BLaER1 treated with 17β-estradiol and CSF1 and Interleukin-3, amounts not matched to agents 10 nM and 100 nM (cell line): ENCODE data around the gene MOCS2.

Experiments used
- H3K27ac ChIP-seq, 11 experiments: shearing (Covaris generic); formaldehyde crosslinking; 2 replicates each; pipeline ENCODE4 v1.8.1; 2022
- H3K27me3 ChIP-seq, 11 experiments: shearing (Covaris generic); formaldehyde crosslinking; 2 replicates each; pipeline ENCODE4 v1.8.1; 2022
- H3K36me3 ChIP-seq, 11 experiments: shearing (Covaris generic); formaldehyde crosslinking; 2 replicates each; pipeline ENCODE4 v1.8.1; 2022
- H3K4me1 ChIP-seq, 10 experiments: shearing (Covaris generic); formaldehyde crosslinking; 2 replicates each; pipeline ENCODE4 v1.8.1; 2022
- H3K4me2 ChIP-seq, 11 experiments: shearing (Covaris generic); formaldehyde crosslinking; 2 replicates each; pipeline ENCODE4 v1.8.1; 2022
- H3K4me3 ChIP-seq, 10 experiments: shearing (Covaris generic); formaldehyde crosslinking; 2 replicates each; pipeline ENCODE4 v1.8.1; 2022
- H3K9ac ChIP-seq, 11 experiments: shearing (Covaris generic); formaldehyde crosslinking; 2 replicates each; pipeline ENCODE4 v1.8.1; 2022
- H3K9me3 ChIP-seq, 11 experiments: shearing (Covaris generic); formaldehyde crosslinking; replicated peaks in 1 of 11; 2 replicates each; pipeline ENCODE4 v1.8.1; 2022
- H4K20me1 ChIP-seq, 11 experiments: shearing (Covaris generic); formaldehyde crosslinking; 2 replicates each; pipeline ENCODE4 v1.8.1; 2022
- Cebpa-rat ChIP-seq, 11 experiments: shearing (Covaris generic); IDR thresholded peaks; 2 replicates each; pipeline ENCODE4 v1.8.1; 2022

MOCS2 gene

DNA sequence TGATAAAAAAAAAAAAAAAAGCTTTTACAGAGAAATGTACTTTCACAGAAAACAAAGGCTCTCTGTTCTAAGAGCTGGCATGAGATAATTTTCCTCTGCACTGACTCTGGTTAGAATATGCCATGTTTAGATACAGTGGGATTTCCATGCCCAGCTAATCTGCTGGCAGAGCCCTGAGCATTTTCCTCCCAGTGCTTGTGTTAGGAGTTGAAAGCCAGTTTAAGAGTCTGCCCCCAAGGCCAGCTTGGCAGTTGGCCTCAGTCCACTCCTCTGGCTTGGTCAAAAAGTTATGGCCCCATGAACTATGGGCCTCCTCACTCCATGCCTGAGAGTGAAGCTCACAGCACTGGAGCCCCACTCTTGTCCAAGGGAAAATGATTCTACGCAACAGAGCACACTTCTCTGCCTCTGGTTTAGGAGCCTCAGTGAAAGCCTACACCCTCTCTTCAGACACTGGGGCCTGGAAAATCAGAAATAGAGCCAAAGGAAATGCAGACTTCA is 21.9 kb downstream of the MOCS2 start:
- no peak overlapping the region for H3K27ac ChIP-seq
- H3K36me3 ChIP-seq = peaks cover 0 to 8% (median 0%) of the 10 kb centered on the region in 11 experiments; a peak in 2 of 22 replicates
- TF ChIP-seq Cebpa-rat (IDR thresholded peaks at IDR 0.05) = no peak
- no peaks in the 10 kb centered on the region for H3K9me3 ChIP-seq
- H3K9ac ChIP-seq = no peak overlapping the region
- H3K27me3 ChIP-seq = no peaks in the 10 kb centered on the region
- no peaks in the 10 kb centered on the region for H4K20me1 ChIP-seq
- H3K4me2 ChIP-seq = no peak overlapping the region
- H3K4me3 ChIP-seq = no peak overlapping the region
- H3K4me1 ChIP-seq = peaks cover 4 to 15% (median 12%) of the 10 kb centered on the region in 10 experiments; a peak in 14 of 20 replicates

GRCh38 chr5:53087171-53087570 is 22.4 kb downstream of the MOCS2 start:
- Histone ChIP-seq H3K27ac (no peak overlapping the region), H3K36me3 (peaks cover 0 to 8% (median 0%) of the 10 kb centered on the region in 11 experiments; a peak in 2 of 22 replicates), H3K4me2 (no peak overlapping the region), H3K4me1 (peaks cover 4 to 15% (median 12%) of the 10 kb centered on the region in 10 experiments; a peak in 14 of 20 replicates), H4K20me1 (no peaks in the 10 kb centered on the region), H3K9me3 (no peaks in the 10 kb centered on the region), H3K27me3 (no peaks in the 10 kb centered on the region), H3K9ac (no peak overlapping the region), H3K4me3 (no peak overlapping the region)
- no peak for TF ChIP-seq Cebpa-rat (IDR thresholded peaks at IDR 0.05)

DNA sequence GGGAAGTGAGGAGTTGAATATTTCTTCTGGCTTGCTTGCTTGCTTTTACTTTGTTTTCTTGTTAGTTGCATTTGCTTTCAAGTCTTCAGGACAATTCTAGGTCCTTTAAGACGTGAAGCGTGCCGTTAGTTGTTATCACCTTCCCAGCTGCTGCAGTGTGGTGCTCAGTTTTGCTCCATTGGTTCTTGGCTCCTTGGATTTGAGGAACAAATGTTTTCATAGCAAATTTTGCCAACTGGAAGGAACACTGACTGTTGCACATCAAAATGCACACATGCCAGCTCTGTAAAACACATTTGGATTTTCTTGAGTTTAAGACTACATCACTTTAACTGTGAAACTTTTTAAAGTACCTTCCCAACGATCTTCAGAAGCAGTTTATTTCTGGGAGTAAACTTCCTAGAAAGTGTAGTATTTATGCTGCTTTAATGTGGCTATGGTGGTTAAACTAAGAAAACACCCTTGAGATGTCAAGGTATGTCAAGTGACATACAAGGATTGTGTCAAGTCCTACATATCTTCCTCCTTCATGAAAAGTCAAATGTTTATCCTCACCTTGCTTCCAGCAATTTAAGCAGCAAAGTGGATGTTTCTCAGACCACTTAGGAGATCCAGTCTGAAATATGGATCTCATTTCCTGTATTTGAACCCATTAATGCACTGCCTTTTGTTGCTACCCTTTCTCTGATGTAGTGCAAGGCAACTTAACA is 24.9 kb downstream of the MOCS2 start:
- Histone ChIP-seq H4K20me1 (no peaks in the 10 kb centered on the region), H3K4me3 (no peak overlapping the region), H3K36me3 (peaks cover 0 to 11% (median 0%) of the 10 kb centered on the region in 11 experiments; a peak in 3 of 22 replicates), H3K27me3 (no peaks in the 10 kb centered on the region), H3K4me2 (no peak overlapping the region), H3K9ac (no peak overlapping the region), H3K9me3 (no peaks in the 10 kb centered on the region), H3K27ac (no peak overlapping the region), H3K4me1 (peaks cover 0 to 9% (median 6%) of the 10 kb centered on the region in 10 experiments; a peak in 14 of 20 replicates)
- TF ChIP-seq Cebpa-rat (IDR thresholded peaks at IDR 0.05) = no peak

DNA sequence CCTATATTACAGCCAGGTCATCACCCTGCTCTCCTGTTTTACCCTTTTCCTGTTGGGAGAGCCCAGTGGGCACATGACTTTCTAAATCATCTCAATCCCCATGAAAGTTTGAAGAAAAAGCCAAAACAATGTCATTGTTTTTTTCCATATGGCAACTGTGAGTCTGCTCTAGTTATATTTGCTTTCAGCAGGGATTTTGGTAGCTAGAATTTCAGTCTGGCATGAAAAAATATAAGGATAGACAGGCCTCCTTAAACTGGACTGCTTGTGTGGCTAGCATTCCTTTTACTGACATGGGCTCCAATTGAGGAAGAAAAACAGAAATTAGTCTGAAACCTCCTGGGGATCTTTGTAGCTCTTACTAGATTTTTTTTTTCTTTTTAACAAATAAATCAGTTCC is 25.6 kb downstream of the MOCS2 start:
- H3K4me3 ChIP-seq = no peak overlapping the region
- no peak for TF ChIP-seq Cebpa-rat (IDR thresholded peaks at IDR 0.05)
- H3K36me3 ChIP-seq = peaks cover 0 to 11% (median 0%) of the 10 kb centered on the region in 11 experiments; a peak in 3 of 22 replicates
- H3K27me3 ChIP-seq = no peaks in the 10 kb centered on the region
- H3K27ac ChIP-seq = no peak overlapping the region
- no peaks in the 10 kb centered on the region for H4K20me1 ChIP-seq
- no peaks in the 10 kb centered on the region for H3K9me3 ChIP-seq
- no peak overlapping the region for H3K9ac ChIP-seq
- no peak overlapping the region for H3K4me2 ChIP-seq
- peaks cover 0 to 5% (median 0%) of the 10 kb centered on the region in 10 experiments; a peak in 1 of 20 replicates for H3K4me1 ChIP-seq

GRCh38 chr5:53080271-53080670 is 29.3 kb downstream of the MOCS2 start:
- no peak overlapping the region for H3K4me2 ChIP-seq
- H3K4me1 ChIP-seq = 0 out of 20 replicates have a peak, but pooled peaks cover 0 to 5% (median 0%) of the 10 kb centered on the region in 10 experiments
- H4K20me1 ChIP-seq = no peaks in the 10 kb centered on the region
- H3K4me3 ChIP-seq = no peak overlapping the region
- peaks cover 0 to 21% (median 0%) of the 10 kb centered on the region in 11 experiments; a peak in 5 of 22 replicates for H3K36me3 ChIP-seq
- no peaks in the 10 kb centered on the region for H3K9me3 ChIP-seq
- H3K9ac ChIP-seq = no peak overlapping the region
- H3K27ac ChIP-seq = no peak overlapping the region
- TF ChIP-seq Cebpa-rat (IDR thresholded peaks at IDR 0.05) = no peak
- no peaks in the 10 kb centered on the region for H3K27me3 ChIP-seq

- TF ChIP-seq Cebpa-rat (IDR thresholded peaks at IDR 0.05) = no peak
- Histone ChIP-seq H3K4me3 (no peak overlapping the region), H3K36me3 (peaks cover 0 to 38% (median 0%) of the 10 kb centered on the region in 11 experiments; a peak in 5 of 22 replicates), H4K20me1 (no peaks in the 10 kb centered on the region), H3K9me3 (no peaks in the 10 kb centered on the region), H3K27ac (no peak overlapping the region), H3K27me3 (no peaks in the 10 kb centered on the region), H3K4me2 (no peak overlapping the region), H3K4me1 (no peaks in the 10 kb centered on the region), H3K9ac (no peak overlapping the region)
Measured at GRCh38 chr5:53076014-53076583, 33.5 kb downstream of the MOCS2 start.

- H3K4me2 ChIP-seq = no peak overlapping the region
- H3K27me3 ChIP-seq = no peaks in the 10 kb centered on the region
- no peaks in the 10 kb centered on the region for H4K20me1 ChIP-seq
- no peak overlapping the region for H3K27ac ChIP-seq
- peaks cover 0 to 34% (median 0%) of the 10 kb centered on the region in 11 experiments; a peak in 5 of 22 replicates for H3K36me3 ChIP-seq
- H3K4me3 ChIP-seq = no peak overlapping the region
- H3K9me3 ChIP-seq = no peaks in the 10 kb centered on the region
- no peaks in the 10 kb centered on the region for H3K4me1 ChIP-seq
- H3K9ac ChIP-seq = no peak overlapping the region
- TF ChIP-seq Cebpa-rat (IDR thresholded peaks at IDR 0.05) = no peak
Measured at GRCh38 chr5:53073348-53073747, 36.2 kb downstream of the MOCS2 start.

GRCh38 chr5:53071738-53072137 is 37.8 kb downstream of the MOCS2 start:
- no peak for TF ChIP-seq Cebpa-rat (IDR thresholded peaks at IDR 0.05)
- no peak overlapping the region for H3K9ac ChIP-seq
- H3K4me3 ChIP-seq = no peak overlapping the region
- peaks cover 0 to 28% (median 0%) of the 10 kb centered on the region in 11 experiments; a peak in 5 of 22 replicates for H3K36me3 ChIP-seq
- no peak overlapping the region for H3K27ac ChIP-seq
- H3K4me2 ChIP-seq = no peak overlapping the region
- H3K9me3 ChIP-seq = no peaks in the 10 kb centered on the region
- H4K20me1 ChIP-seq = no peaks in the 10 kb centered on the region
- no peaks in the 10 kb centered on the region for H3K4me1 ChIP-seq
- no peaks in the 10 kb centered on the region for H3K27me3 ChIP-seq

GRCh38 chr5:53071298-53071697 is 38.3 kb downstream of the MOCS2 start:
- Histone ChIP-seq H3K9me3 (no peaks in the 10 kb centered on the region), H3K27ac (no peak overlapping the region), H3K9ac (no peak overlapping the region), H3K36me3 (peaks cover 0 to 28% (median 0%) of the 10 kb centered on the region in 11 experiments; a peak in 5 of 22 replicates), H4K20me1 (no peaks in the 10 kb centered on the region), H3K27me3 (no peaks in the 10 kb centered on the region), H3K4me2 (no peak overlapping the region), H3K4me1 (no peaks in the 10 kb centered on the region), H3K4me3 (no peak overlapping the region)
- TF ChIP-seq Cebpa-rat (IDR thresholded peaks at IDR 0.05) = no peak
